Colon (tissue), 2 donors: ENCODE results near the gene KIAA0040.

Experiments
- FAIRE-seq: peaks from 2 replicates; lab custom pipeline; 2012; peaks lifted over from hg19 to GRCh38; lab: Jason Lieb, UNC
- donor health status: control.
- donor health status: control.

KIAA0040 gene

GRCh38 chr1:175200678-175201521 lies 8.3 kb upstream of the KIAA0040 start:
- FAIRE-seq, result no peak

GRCh38 chr1:175198332-175198731 lies 5.8 kb upstream of the KIAA0040 start:
- no peak for FAIRE-seq

- no peak for FAIRE-seq
Measured at GRCh38 chr1:175197531-175197930, 5.0 kb upstream of the KIAA0040 start.

- no peak for FAIRE-seq
Measured at GRCh38 chr1:175195798-175196197, 3.2 kb upstream of the KIAA0040 start.

GRCh38 chr1:175195281-175195680 lies 2.7 kb upstream of the KIAA0040 start:
- FAIRE-seq, result no peak

GRCh38 chr1:175193527-175193910 lies 943 bp upstream of the KIAA0040 start:
- FAIRE-seq, result no peak

GRCh38 chr1:175192111-175192629 lies 406 bp downstream of the KIAA0040 start:
- FAIRE-seq, result no peak

- FAIRE-seq, result no peak
Measured at GRCh38 chr1:175191659-175192058, 917 bp downstream of the KIAA0040 start.

- FAIRE-seq, result no peak
Measured at GRCh38 chr1:175188936-175189335, 3.6 kb downstream of the KIAA0040 start.

GRCh38 chr1:175186433-175187160 lies 6.0 kb downstream of the KIAA0040 start:
- FAIRE-seq, result no peak

- FAIRE-seq, result no peak
Measured at GRCh38 chr1:175185903-175186302, 6.7 kb downstream of the KIAA0040 start.

- FAIRE-seq, result no peak
Measured at GRCh38 chr1:175183586-175183985, 9.0 kb downstream of the KIAA0040 start.

- FAIRE-seq, result no peak
Measured at GRCh38 chr1:175182201-175182746, 10.3 kb downstream of the KIAA0040 start.

- FAIRE-seq, result no peak
Measured at GRCh38 chr1:175179837-175180590, 12.6 kb downstream of the KIAA0040 start.

GRCh38 chr1:175178456-175178855 lies 14.1 kb downstream of the KIAA0040 start:
- FAIRE-seq, result no peak

GRCh38 chr1:175178056-175178455 lies 14.5 kb downstream of the KIAA0040 start:
- no peak for FAIRE-seq

GRCh38 chr1:175176246-175176645 lies 16.3 kb downstream of the KIAA0040 start:
- no peak for FAIRE-seq

- FAIRE-seq, result no peak
Measured at GRCh38 chr1:175174309-175175102, 18.1 kb downstream of the KIAA0040 start.

- FAIRE-seq, result no peak
Measured at GRCh38 chr1:175173531-175173930, 19.0 kb downstream of the KIAA0040 start.

GRCh38 chr1:175172503-175172902 lies 20.1 kb downstream of the KIAA0040 start:
- no peak for FAIRE-seq
